T follicular helper cell (primary cell): ENCODE data around the gene PCDHGB3.
"Not testable (repeated sequence)": the region's sequence is repeated elsewhere in the genome, so short reads cannot be mapped to it uniquely, and the experiment has no call there.

ENCODE experiments used
- DNase-seq: peaks from one replicate; pipeline ENCODE4 v3.0.0-alpha.2; 2020; ENCODE audit warnings: low read depth
- total RNA-seq, 2 experiments: gene quantifications; one replicate each; lab custom pipeline; 2026; lab: John Stamatoyannopoulos, UW

The PCDHGB3 gene
- 0.12 to 0.22 reads per million in 2 experiments for total RNA-seq

- no peak for DNase-seq
These were observed at the start of gene PCDHGB3 for GRCh38 chr5:141369994-141370848. Gene PCDHGB3, plus strand, starts transcription at chr5:141370242. Its CDS starts 153 bp downstream, at chr5:141370395.

GRCh38 chr5:141322261-141322660 is 47.8 kb upstream of the PCDHGB3 start:
- DNase-seq, result no peak

- peak; percentile 50 for DNase-seq
These were observed 43.8 kb upstream of the PCDHGB3 start for GRCh38 chr5:141326088-141326854.

GRCh38 chr5:141328231-141328630 is 41.8 kb upstream of the PCDHGB3 start:
- DNase-seq, result no peak

GRCh38 chr5:141330299-141331080 is 39.6 kb upstream of the PCDHGB3 start, which contains the start of gene PCDHGA1:
Gene PCDHGA1, plus strand, starts transcription at chr5:141330514.
- no peak for DNase-seq

GRCh38 chr5:141332571-141332970 is 37.5 kb upstream of the PCDHGB3 start:
- DNase-seq, result not testable (repeated sequence)

GRCh38 chr5:141338538-141339306 is 31.3 kb upstream of the PCDHGB3 start, which contains the start of gene PCDHGA2:
Gene PCDHGA2, plus strand, starts transcription at chr5:141338760.
- DNase-seq, result no peak

GRCh38 chr5:141340781-141341354 is 29.2 kb upstream of the PCDHGB3 start:
- not testable (repeated sequence) for DNase-seq

GRCh38 chr5:141342773-141343172 is 27.3 kb upstream of the PCDHGB3 start:
- DNase-seq, result no peak

GRCh38 chr5:141343242-141343952 is 26.6 kb upstream of the PCDHGB3 start, which contains the start of gene PCDHGA3:
Gene PCDHGA3, plus strand, starts transcription at chr5:141343829. Its CDS starts 205 bp downstream, at chr5:141344034.
- DNase-seq, result no peak

GRCh38 chr5:141343953-141344463 is 26.0 kb upstream of the PCDHGB3 start:
- no peak for DNase-seq

GRCh38 chr5:141345327-141345726 is 24.7 kb upstream of the PCDHGB3 start:
- DNase-seq, result no peak

- DNase-seq, result not testable (repeated sequence)
These were observed 24.0 kb upstream of the PCDHGB3 start for GRCh38 chr5:141346017-141346416.

- no peak for DNase-seq
These were observed 20.0 kb upstream of the PCDHGB3 start, which contains the start of gene PCDHGB1 for GRCh38 chr5:141349917-141350619. Gene PCDHGB1, plus strand, starts transcription at chr5:141350099. Its CDS starts 162 bp downstream, at chr5:141350261.

GRCh38 chr5:141351591-141351990 is 18.5 kb upstream of the PCDHGB3 start:
- DNase-seq, result no peak

GRCh38 chr5:141354900-141355469 is 15.1 kb upstream of the PCDHGB3 start, which contains the start of gene PCDHGA4:
Gene PCDHGA4, plus strand, starts transcription at chr5:141355021. Its CDS starts 87 bp downstream, at chr5:141355108.
- no peak for DNase-seq

- no peak for DNase-seq
These were observed 14.4 kb upstream of the PCDHGB3 start for GRCh38 chr5:141355641-141356040.

GRCh38 chr5:141356133-141356532 is 13.9 kb upstream of the PCDHGB3 start:
- no peak for DNase-seq
